ENCODE data around the gene ZDHHC14.

DNA sequence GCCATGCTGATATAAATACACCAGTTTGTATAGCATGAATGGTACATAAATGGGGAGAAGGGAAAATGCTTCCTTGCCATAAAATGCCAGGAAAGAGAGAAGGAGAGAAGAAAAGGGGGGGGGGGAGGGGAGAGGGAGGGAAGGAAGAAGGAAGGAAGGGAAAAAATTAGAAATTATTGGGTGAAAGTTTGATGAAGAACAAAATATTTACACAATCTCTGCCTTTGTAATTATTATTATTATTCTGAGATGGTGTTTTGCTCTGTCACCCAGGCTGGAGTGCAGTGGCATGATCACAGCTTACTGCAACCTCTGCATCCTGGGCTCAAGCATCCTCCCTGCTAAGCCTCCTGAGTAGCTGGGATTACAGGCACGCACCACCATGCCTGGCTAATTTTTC, 10.2 kb upstream of the ZDHHC14 start:
- TF ChIP-seq, protein P1, sequence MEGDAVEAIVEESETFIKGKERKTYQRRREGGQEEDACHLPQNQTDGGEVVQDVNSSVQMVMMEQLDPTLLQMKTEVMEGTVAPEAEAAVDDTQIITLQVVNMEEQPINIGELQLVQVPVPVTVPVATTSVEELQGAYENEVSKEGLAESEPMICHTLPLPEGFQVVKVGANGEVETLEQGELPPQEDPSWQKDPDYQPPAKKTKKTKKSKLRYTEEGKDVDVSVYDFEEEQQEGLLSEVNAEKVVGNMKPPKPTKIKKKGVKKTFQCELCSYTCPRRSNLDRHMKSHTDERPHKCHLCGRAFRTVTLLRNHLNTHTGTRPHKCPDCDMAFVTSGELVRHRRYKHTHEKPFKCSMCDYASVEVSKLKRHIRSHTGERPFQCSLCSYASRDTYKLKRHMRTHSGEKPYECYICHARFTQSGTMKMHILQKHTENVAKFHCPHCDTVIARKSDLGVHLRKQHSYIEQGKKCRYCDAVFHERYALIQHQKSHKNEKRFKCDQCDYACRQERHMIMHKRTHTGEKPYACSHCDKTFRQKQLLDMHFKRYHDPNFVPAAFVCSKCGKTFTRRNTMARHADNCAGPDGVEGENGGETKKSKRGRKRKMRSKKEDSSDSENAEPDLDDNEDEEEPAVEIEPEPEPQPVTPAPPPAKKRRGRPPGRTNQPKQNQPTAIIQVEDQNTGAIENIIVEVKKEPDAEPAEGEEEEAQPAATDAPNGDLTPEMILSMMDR (IDR thresholded peaks at IDR 0.05; ENCODE audit: insufficient read depth, low read length, poor library complexity, severe bottlenecking), result no peak
- TF ChIP-seq EZH2phosphoT487 (conservative IDR thresholded peaks at IDR 0.05; ENCODE audit: low read length), result no peak
